Adrenal gland (tissue), 5 donors: ENCODE data around the gene GALNT9.

Experiments used
- POLR2A ChIP-seq, 2 donors: fragments of 450-650 bp; IDR thresholded peaks; one replicate each; pipeline ENCODE4 v1.6.1; 2017; ENCODE audit warnings: antibody characterized with exemption in 2 of 2, mild to moderate bottlenecking in 2 of 2, moderate library complexity in 1 of 2
- TF ChIP-seq, protein P1 (sequence below), 6 experiments: fragments of 450-650 bp in 4 of 6; fragments of 200-600 bp in 2 of 6; sonication (generic) in 1 of 6; IDR thresholded peaks; 1 replicate in 5 of 6; 2 replicates in 1 of 6; pipeline versions ENCODE4 v1.5.1 to v1.8.0; 2016 to 2021; ENCODE audit warnings: antibody characterized with exemption in 6 of 6, mild to moderate bottlenecking in 2 of 6, moderate library complexity in 1 of 6
- donor health status: DM: no; HTN: no; CAD: no.

DNA sequence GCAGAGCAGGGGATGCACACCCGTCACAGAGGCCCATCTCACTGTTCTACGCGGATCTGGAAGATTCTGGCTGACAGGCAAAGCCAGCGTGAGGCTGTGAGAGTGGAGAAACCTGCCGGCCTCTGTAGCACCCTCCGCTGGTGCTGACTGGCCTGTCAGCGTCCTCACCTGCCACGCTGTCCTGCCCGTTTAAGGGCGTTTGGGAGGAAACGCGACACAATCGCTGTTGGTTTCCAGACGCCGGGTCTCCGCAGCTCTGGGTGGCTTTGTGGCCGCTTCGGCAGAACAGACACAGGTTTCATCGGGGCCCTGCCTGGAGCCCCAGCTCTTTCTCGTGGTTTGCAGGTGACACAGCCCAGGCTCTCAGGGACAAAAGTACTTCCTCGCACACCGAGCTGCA, 114.5 kb downstream of the GALNT9 start:
- TF ChIP-seq, protein P1, sequence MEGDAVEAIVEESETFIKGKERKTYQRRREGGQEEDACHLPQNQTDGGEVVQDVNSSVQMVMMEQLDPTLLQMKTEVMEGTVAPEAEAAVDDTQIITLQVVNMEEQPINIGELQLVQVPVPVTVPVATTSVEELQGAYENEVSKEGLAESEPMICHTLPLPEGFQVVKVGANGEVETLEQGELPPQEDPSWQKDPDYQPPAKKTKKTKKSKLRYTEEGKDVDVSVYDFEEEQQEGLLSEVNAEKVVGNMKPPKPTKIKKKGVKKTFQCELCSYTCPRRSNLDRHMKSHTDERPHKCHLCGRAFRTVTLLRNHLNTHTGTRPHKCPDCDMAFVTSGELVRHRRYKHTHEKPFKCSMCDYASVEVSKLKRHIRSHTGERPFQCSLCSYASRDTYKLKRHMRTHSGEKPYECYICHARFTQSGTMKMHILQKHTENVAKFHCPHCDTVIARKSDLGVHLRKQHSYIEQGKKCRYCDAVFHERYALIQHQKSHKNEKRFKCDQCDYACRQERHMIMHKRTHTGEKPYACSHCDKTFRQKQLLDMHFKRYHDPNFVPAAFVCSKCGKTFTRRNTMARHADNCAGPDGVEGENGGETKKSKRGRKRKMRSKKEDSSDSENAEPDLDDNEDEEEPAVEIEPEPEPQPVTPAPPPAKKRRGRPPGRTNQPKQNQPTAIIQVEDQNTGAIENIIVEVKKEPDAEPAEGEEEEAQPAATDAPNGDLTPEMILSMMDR (IDR thresholded peaks at IDR 0.05), result no peak
- no peak for TF ChIP-seq POLR2A (IDR thresholded peaks at IDR 0.05)
